DOHH2 (cell line): Measurements from ENCODE around the gene SCTR.

Source experiments
- EZH2phosphoT487 ChIP-seq: fragments of 200-600 bp; sonication (generic); IDR thresholded peaks from 2 replicates; pipeline ENCODE4 v1.6.1; 2017; ENCODE audit warnings: borderline replicate concordance, mild to moderate bottlenecking, antibody characterized with exemption, low read length, moderate library complexity, mixed read lengths
- TF ChIP-seq, protein P1 (sequence below): fragments of 200-600 bp; sonication (generic); IDR thresholded peaks from one replicate; pipeline ENCODE4 v1.5.1; 2014; ENCODE audit warnings: antibody characterized with exemption, mild to moderate bottlenecking, low read depth, low read length; ENCODE audit not compliant: poor library complexity, severe bottlenecking

DNA sequence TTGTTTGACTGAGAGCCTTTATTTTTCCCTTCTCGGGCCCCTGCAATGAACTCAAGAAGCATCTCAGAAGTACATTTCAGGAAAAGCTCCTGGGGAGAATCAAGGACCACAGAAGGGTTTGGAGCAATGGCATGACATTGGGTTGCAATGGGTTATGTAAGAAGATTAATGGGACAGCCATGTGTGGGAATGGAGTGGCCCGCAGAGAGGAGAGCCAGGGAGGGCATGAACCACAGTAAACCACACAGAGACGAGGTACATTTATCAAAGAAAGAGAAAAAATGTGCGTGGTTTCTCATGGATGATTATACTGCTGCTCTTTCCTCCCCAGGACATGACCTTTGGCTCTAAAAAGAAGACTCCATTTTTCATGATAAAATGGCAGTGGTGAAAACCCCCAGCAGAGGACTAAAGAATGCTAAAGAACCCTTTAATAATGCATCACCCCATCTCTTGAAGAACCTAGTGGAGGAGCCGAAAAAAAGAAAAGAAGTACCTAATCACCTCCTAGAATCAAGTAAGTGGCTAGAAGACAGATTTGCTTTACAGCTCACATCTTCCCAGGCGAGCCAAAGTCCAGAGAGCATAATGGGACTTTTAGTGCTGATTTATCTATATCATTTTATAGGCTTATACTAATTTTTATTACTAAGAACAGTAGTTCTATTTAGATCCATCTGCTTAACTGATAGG, 21.6 kb upstream of the SCTR start:
- TF ChIP-seq, protein P1, sequence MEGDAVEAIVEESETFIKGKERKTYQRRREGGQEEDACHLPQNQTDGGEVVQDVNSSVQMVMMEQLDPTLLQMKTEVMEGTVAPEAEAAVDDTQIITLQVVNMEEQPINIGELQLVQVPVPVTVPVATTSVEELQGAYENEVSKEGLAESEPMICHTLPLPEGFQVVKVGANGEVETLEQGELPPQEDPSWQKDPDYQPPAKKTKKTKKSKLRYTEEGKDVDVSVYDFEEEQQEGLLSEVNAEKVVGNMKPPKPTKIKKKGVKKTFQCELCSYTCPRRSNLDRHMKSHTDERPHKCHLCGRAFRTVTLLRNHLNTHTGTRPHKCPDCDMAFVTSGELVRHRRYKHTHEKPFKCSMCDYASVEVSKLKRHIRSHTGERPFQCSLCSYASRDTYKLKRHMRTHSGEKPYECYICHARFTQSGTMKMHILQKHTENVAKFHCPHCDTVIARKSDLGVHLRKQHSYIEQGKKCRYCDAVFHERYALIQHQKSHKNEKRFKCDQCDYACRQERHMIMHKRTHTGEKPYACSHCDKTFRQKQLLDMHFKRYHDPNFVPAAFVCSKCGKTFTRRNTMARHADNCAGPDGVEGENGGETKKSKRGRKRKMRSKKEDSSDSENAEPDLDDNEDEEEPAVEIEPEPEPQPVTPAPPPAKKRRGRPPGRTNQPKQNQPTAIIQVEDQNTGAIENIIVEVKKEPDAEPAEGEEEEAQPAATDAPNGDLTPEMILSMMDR = no peak
- TF ChIP-seq EZH2phosphoT487 = no peak
